SU-DHL-6 (cell line): ENCODE results near the gene POU6F2.

Experiments used
- H2AFZ ChIP-seq: fragments of 200-600 bp; sonication (generic); 2 replicates; pipeline ENCODE4 v1.6.1; 2014; ENCODE audit warnings: low read depth, mild to moderate bottlenecking, moderate library complexity, mixed read lengths, antibody characterized with exemption, low read length; ENCODE audit not compliant: severe bottlenecking
- H3F3A ChIP-seq: fragments of 200-600 bp; shearing (Covaris generic); 2 replicates; pipeline ENCODE4 v1.6.0; 2016; ENCODE audit warnings: antibody characterized with exemption, mild to moderate bottlenecking; ENCODE audit not compliant: insufficient read depth
- H3K27ac ChIP-seq: fragments of 200-600 bp; sonication (generic); 2 replicates; pipeline ENCODE4 v1.5.1; 2016; ENCODE audit warnings: low read depth, mild to moderate bottlenecking, low read length, moderate library complexity, mixed read lengths
- H3K27me3 ChIP-seq: fragments of 200-600 bp; sonication (generic), shearing (Covaris generic); 2 replicates; pipeline ENCODE4 v1.6.0; 2014; ENCODE audit warnings: mild to moderate bottlenecking, low read length
- H3K36me3 ChIP-seq: fragments of 200-600 bp; sonication (generic); 2 replicates; pipeline ENCODE4 v1.6.1; 2014; ENCODE audit warnings: mild to moderate bottlenecking, low read length, mixed read lengths
- H3K4me2 ChIP-seq: fragments of 300-600, 200-600 bp; shearing (Covaris generic), sonication (generic); 2 replicates; pipeline ENCODE4 v1.6.0; 2014; ENCODE audit warnings: low read length, low read depth, mild to moderate bottlenecking; ENCODE audit not compliant: poor library complexity, severe bottlenecking
- H3K4me3 ChIP-seq: fragments of 200-600 bp; sonication (generic); 2 replicates; pipeline ENCODE4 v1.5.1; 2014; ENCODE audit warnings: antibody characterized with exemption, low read length, mild to moderate bottlenecking, mixed read lengths; ENCODE audit not compliant: insufficient read depth, poor library complexity, severe bottlenecking
- H3K79me2 ChIP-seq: fragments of 200-600 bp; sonication (generic); 2 replicates; pipeline ENCODE4 v1.6.1; 2014; ENCODE audit warnings: mild to moderate bottlenecking, low read length, moderate library complexity; ENCODE audit not compliant: insufficient read depth
- H3K9ac ChIP-seq: fragments of 200-600 bp; sonication (generic); 2 replicates; pipeline ENCODE4 v1.7.0; 2014; ENCODE audit warnings: mild to moderate bottlenecking, low read length
- H3K9me2 ChIP-seq: fragments of 200-600 bp; sonication (generic); replicated peaks from 2 replicates; pipeline ENCODE4 v1.6.1; 2014; ENCODE audit warnings: low read length; ENCODE audit not compliant: insufficient read depth
- H3K9me3 ChIP-seq: fragments of 200-600 bp; sonication (generic); 2 replicates; pipeline ENCODE4 v1.6.1; 2014; ENCODE audit warnings: low read length, mixed read lengths; ENCODE audit not compliant: insufficient read depth
- H4K20me1 ChIP-seq: fragments of 200-600 bp; sonication (generic); 2 replicates; pipeline ENCODE4 v1.6.1; 2014; ENCODE audit warnings: low read depth, mild to moderate bottlenecking, antibody characterized with exemption, low read length, moderate library complexity, mixed read lengths
- CTCF ChIP-seq: fragments of 200-600 bp; sonication (generic); IDR thresholded peaks from one replicate; pipeline ENCODE4 v1.5.1; 2017; ENCODE audit warnings: antibody characterized with exemption, mild to moderate bottlenecking, low read length, moderate library complexity; ENCODE audit not compliant: insufficient read depth, poor library complexity, severe bottlenecking
- EZH2phosphoT487 ChIP-seq: fragments of 200-600 bp; sonication (generic), shearing (Covaris generic); conservative IDR thresholded peaks from 2 replicates; pipeline ENCODE4 v1.6.1; 2018; ENCODE audit warnings: mild to moderate bottlenecking, antibody characterized with exemption, low read length, moderate library complexity, mixed read lengths

POU6F2 gene

DNA sequence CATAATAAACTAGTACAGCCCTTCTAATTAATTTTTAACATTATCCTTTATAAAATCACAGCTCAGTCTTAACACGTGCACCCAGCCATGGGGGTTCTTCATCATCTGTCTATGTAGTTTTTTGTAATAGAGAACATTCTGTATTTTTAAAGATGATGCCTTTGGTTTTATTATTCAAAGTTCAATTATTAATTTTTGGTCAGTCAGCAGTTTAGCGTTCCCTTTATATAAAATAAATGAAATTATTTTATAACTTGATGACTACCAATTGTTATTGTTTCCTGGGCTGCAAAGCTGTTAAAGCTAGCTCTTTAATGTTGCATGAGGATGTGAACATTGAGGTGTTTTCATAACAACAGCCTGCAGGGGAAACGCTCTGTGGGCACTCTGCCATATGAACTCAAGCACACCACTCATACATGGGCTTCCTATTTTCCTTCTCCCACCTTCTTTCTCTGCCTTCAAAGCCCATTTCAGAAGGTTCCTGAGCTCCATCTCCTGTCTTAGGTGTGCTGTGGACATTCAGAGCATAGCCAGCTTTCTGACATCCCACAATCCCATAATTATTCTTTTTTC lies 416.5 kb downstream of the POU6F2 start:
- Histone ChIP-seq H3K9me3 (no peaks in the 10 kb centered on the region), H3K9me2 (no peaks in the 10 kb centered on the region), H3K4me2 (no peak overlapping the region), H3F3A (no peaks in the 10 kb centered on the region), H3K79me2 (no peaks in the 10 kb centered on the region), H3K9ac (no peak overlapping the region), H4K20me1 (no peaks in the 10 kb centered on the region), H3K4me3 (no peak overlapping the region), H3K36me3 (no peaks in the 10 kb centered on the region), H3K27me3 (no peaks in the 10 kb centered on the region), H2AFZ (no peak overlapping the region), H3K27ac (no peak overlapping the region)
- no peak for TF ChIP-seq CTCF
- no peak for TF ChIP-seq EZH2phosphoT487

- H3K27me3 ChIP-seq: no peaks in the 10 kb centered on the region
- H2AFZ ChIP-seq: no peak overlapping the region
- H3K4me2 ChIP-seq: no peak overlapping the region
- no peaks in the 10 kb centered on the region for H3K9me3 ChIP-seq
- TF ChIP-seq EZH2phosphoT487: no peak
- TF ChIP-seq CTCF: no peak
- H3K4me3 ChIP-seq: no peak overlapping the region
- H3K27ac ChIP-seq: no peak overlapping the region
- no peak overlapping the region for H3K9ac ChIP-seq
- H3K36me3 ChIP-seq: no peaks in the 10 kb centered on the region
- H4K20me1 ChIP-seq: no peaks in the 10 kb centered on the region
- H3K79me2 ChIP-seq: no peaks in the 10 kb centered on the region
- no peaks in the 10 kb centered on the region for H3F3A ChIP-seq
- H3K9me2 ChIP-seq: no peaks in the 10 kb centered on the region
Observed at GRCh38 chr7:39399458-39399857, 421.7 kb downstream of the POU6F2 start.

DNA sequence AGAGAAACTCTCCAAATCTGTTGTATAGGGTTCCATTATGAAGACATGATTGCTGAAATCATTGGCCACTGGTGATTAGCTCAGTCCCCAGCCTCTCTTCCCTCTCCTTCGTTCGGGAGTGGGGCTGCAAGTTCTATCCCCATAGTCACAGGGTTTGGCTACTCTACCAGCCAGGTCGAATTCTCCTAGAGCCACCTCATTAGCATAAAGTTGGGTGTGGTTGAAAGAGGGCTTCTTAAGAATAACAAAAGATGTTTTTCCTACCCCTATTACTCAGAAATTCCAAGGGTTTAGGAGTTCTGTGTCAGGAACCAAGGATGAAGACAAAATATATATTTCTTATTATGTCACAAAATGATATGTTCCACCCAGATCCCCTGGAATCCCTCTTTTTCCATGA lies 422.3 kb downstream of the POU6F2 start:
- no peaks in the 10 kb centered on the region for H3F3A ChIP-seq
- H3K9me2 ChIP-seq: no peaks in the 10 kb centered on the region
- H3K4me2 ChIP-seq: no peak overlapping the region
- no peaks in the 10 kb centered on the region for H3K27me3 ChIP-seq
- no peaks in the 10 kb centered on the region for H3K79me2 ChIP-seq
- no peak overlapping the region for H3K27ac ChIP-seq
- H4K20me1 ChIP-seq: no peaks in the 10 kb centered on the region
- H3K9me3 ChIP-seq: no peaks in the 10 kb centered on the region
- H3K4me3 ChIP-seq: no peak overlapping the region
- H3K9ac ChIP-seq: no peak overlapping the region
- H2AFZ ChIP-seq: no peak overlapping the region
- TF ChIP-seq CTCF (no peak), EZH2phosphoT487 (no peak)
- no peaks in the 10 kb centered on the region for H3K36me3 ChIP-seq
